HG03196 (cell line): ENCODE data around the gene NOC2L.

Source experiments
- ATAC-seq: cut with Tn5 transposase; IDR thresholded peaks from one replicate; pipeline ENCODE4 v1.9.1; 2021; ENCODE audit not compliant: unreplicated experiment

Gene NOC2L

GRCh38 chr1:917466-918091 is 41.5 kb downstream of the NOC2L start:
- ATAC-seq, result no peak

- no peak for ATAC-seq
Measured at GRCh38 chr1:917076-917459, 42.0 kb downstream of the NOC2L start.

GRCh38 chr1:916173-917075 is 42.6 kb downstream of the NOC2L start:
- ATAC-seq, result no peak

GRCh38 chr1:915295-916172 is 43.5 kb downstream of the NOC2L start:
- no peak for ATAC-seq

- ATAC-seq, result no peak
Measured at GRCh38 chr1:914891-915280, 44.2 kb downstream of the NOC2L start.

- ATAC-seq, result no peak
Measured at GRCh38 chr1:914131-914890, 44.7 kb downstream of the NOC2L start.

GRCh38 chr1:913491-914130 is 45.4 kb downstream of the NOC2L start:
- ATAC-seq, result no peak

- no peak for ATAC-seq
Measured at GRCh38 chr1:912740-913301, 46.2 kb downstream of the NOC2L start.

GRCh38 chr1:911875-912739 is 46.9 kb downstream of the NOC2L start:
- no peak for ATAC-seq

GRCh38 chr1:910881-911721 is 48.0 kb downstream of the NOC2L start:
- no peak for ATAC-seq

- no peak for ATAC-seq
Measured at GRCh38 chr1:910311-910880, 48.7 kb downstream of the NOC2L start.

GRCh38 chr1:909861-910310 is 49.2 kb downstream of the NOC2L start:
- no peak for ATAC-seq

- no peak for ATAC-seq
Measured at GRCh38 chr1:908661-909060, 50.4 kb downstream of the NOC2L start.

GRCh38 chr1:907611-908451 is 51.2 kb downstream of the NOC2L start:
- ATAC-seq, result no peak

GRCh38 chr1:906600-907420 is 52.2 kb downstream of the NOC2L start:
- no peak for ATAC-seq
